Vagina (tissue), 2 donors: ENCODE measurements around the gene GRM2.

ENCODE experiments used
- CTCF ChIP-seq, 3 experiments: fragments of 450-650 bp in 2 of 3; fragments of 200-600 bp in 1 of 3; sonication (generic) in 1 of 3; IDR thresholded peaks; one replicate each; pipeline ENCODE4 v1.5.1; 2017 to 2019; ENCODE audit warnings: antibody characterized with exemption in 3 of 3, mild to moderate bottlenecking in 2 of 3, moderate library complexity in 2 of 3
- POLR2A ChIP-seq, 2 donors: fragments of 450-650 bp; IDR thresholded peaks; one replicate each; pipeline ENCODE4 v1.6.1; 2017; ENCODE audit warnings: antibody characterized with exemption in 2 of 2, mild to moderate bottlenecking in 2 of 2, moderate library complexity in 2 of 2
- POLR2AphosphoS5 ChIP-seq, 2 donors: sonication (generic); formaldehyde crosslinking; IDR thresholded peaks; one replicate each; pipeline ENCODE4 v1.9.0; 2017; ENCODE audit warnings: antibody characterized with exemption in 2 of 2, mild to moderate bottlenecking in 2 of 2, low read depth in 1 of 2; ENCODE audit not compliant: insufficient read depth in 1 of 2

DNA sequence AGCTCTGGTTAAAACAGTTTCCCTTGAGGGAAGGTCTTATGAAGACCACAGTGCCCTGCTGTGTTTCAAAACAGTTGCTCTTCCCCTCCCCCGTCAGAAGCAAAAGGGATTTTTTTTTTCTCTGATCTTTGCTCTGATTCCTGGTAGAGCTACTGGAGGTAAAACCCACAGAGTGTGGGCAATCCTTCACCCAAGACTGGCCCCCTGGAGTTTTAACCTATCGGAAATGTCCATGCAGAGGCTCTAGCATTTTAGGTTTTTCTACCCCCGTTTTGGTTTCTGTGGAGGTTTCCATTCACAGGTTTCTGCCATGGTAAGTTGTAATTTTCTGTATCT lies 27.7 kb downstream of the GRM2 start:
- TF ChIP-seq CTCF (IDR thresholded peaks at IDR 0.05) (no peak), POLR2AphosphoS5 (IDR thresholded peaks at IDR 0.05; ENCODE audit: insufficient read depth in 1 of 2, low read depth in 1 of 2) (no peak), POLR2A (IDR thresholded peaks at IDR 0.05) (no peak)
